H9 (cell line): ENCODE results near the gene EPM2A. TPM values are rescaled to one million over a fixed set of nuclear protein-coding genes. Genes with fewer than 3 reads are reported as not detected.

Source experiments
- DNase-seq: peaks from one replicate; pipeline ENCODE4 v3.0.0-alpha.2; 2017
- H2AFZ ChIP-seq: one replicate; pipeline ENCODE4 v1.6.1; 2013; ENCODE audit warnings: mild to moderate bottlenecking, low read length, control low read depth, moderate library complexity
- H2AK5ac ChIP-seq: 2 replicates; pipeline ENCODE4 v1.6.1; 2013; ENCODE audit warnings: low read length, control low read depth, mixed read lengths; ENCODE audit not compliant: insufficient read length
- H2BK120ac ChIP-seq: one replicate; pipeline ENCODE4 v1.6.1; 2013; ENCODE audit warnings: low read depth, mild to moderate bottlenecking, low read length, control low read depth, inconsistent platforms; ENCODE audit not compliant: poor library complexity, severe bottlenecking
- H2BK12ac ChIP-seq: 2 replicates; pipeline ENCODE4 v1.6.1; 2013; ENCODE audit warnings: low read length, control low read depth, mixed read lengths, low read depth; ENCODE audit not compliant: insufficient read length
- H2BK15ac ChIP-seq: 2 replicates; pipeline ENCODE4 v1.6.1; 2013; ENCODE audit warnings: low read depth, low read length, control low read depth
- H2BK20ac ChIP-seq: one replicate; pipeline ENCODE4 v1.6.1; 2013; ENCODE audit warnings: low read depth, mild to moderate bottlenecking, low read length, control low read depth, inconsistent platforms; ENCODE audit not compliant: poor library complexity, severe bottlenecking
- H2BK5ac ChIP-seq: 2 replicates; pipeline ENCODE4 v1.6.1; 2013; ENCODE audit warnings: low read length, control low read depth, mixed read lengths; ENCODE audit not compliant: insufficient read length
- H3K14ac ChIP-seq: 2 replicates; pipeline ENCODE4 v1.6.1; 2013; ENCODE audit warnings: low read length, control low read depth; ENCODE audit not compliant: insufficient read depth
- H3K18ac ChIP-seq: 2 replicates; pipeline ENCODE4 v1.6.1; 2013; ENCODE audit warnings: low read depth, mild to moderate bottlenecking, mixed read lengths, low read length, control low read depth; ENCODE audit not compliant: insufficient read length
- H3K23ac ChIP-seq: 2 replicates; pipeline ENCODE4 v1.6.1; 2013; ENCODE audit warnings: low read length, control low read depth, mixed read lengths, low read depth; ENCODE audit not compliant: insufficient read length
- H3K23me2 ChIP-seq: 2 replicates; pipeline ENCODE4 v1.6.1; 2013; ENCODE audit warnings: low read depth, mild to moderate bottlenecking, mixed read lengths, low read length, control low read depth; ENCODE audit not compliant: insufficient read length, poor library complexity, severe bottlenecking
- H3K27ac ChIP-seq: 2 replicates; pipeline ENCODE4 v1.5.1; 2013; ENCODE audit warnings: low read length, control low read depth, mixed read lengths, low read depth; ENCODE audit not compliant: insufficient read length
- H3K27me3 ChIP-seq: 2 replicates; pipeline ENCODE4 v1.6.1; 2013; ENCODE audit warnings: low read length, control low read depth, inconsistent platforms; ENCODE audit not compliant: insufficient read depth
- H3K4ac ChIP-seq: 2 replicates; pipeline ENCODE4 v1.6.1; 2013; ENCODE audit warnings: low read depth, mild to moderate bottlenecking, control low read depth, inconsistent platforms, low read length, moderate library complexity
- H3K4me1 ChIP-seq: 2 replicates; pipeline ENCODE4 v1.6.1; 2013; ENCODE audit warnings: low read length, control low read depth, inconsistent platforms; ENCODE audit not compliant: insufficient read depth
- H3K4me2 ChIP-seq: 2 replicates; pipeline ENCODE4 v1.6.1; 2013; ENCODE audit warnings: low read length, control low read depth, mixed read lengths; ENCODE audit not compliant: insufficient read length, insufficient read depth
- H3K56ac ChIP-seq: 2 replicates; pipeline ENCODE4 v1.6.1; 2013; ENCODE audit warnings: low read depth, mild to moderate bottlenecking, mixed read lengths, low read length, control low read depth; ENCODE audit not compliant: insufficient read length
- H3K79me1 ChIP-seq: 2 replicates; pipeline ENCODE4 v1.6.1; 2013; ENCODE audit warnings: low read depth, mild to moderate bottlenecking, moderate library complexity, low read length, control low read depth, inconsistent platforms; ENCODE audit not compliant: insufficient read depth, poor library complexity, severe bottlenecking
- H3K79me2 ChIP-seq: 2 replicates; pipeline ENCODE4 v1.6.1; 2013; ENCODE audit warnings: low read length, control low read depth, inconsistent platforms; ENCODE audit not compliant: insufficient read depth
- H3K9ac ChIP-seq: 2 replicates; pipeline ENCODE4 v1.6.1; 2013; ENCODE audit warnings: low read length, control low read depth, mixed read lengths; ENCODE audit not compliant: insufficient read length; ENCODE audit errors: extremely low read depth
- H3K9me3 ChIP-seq: one replicate; pipeline ENCODE4 v1.6.1; 2013; ENCODE audit warnings: low read depth, low read length, inconsistent platforms; ENCODE audit not compliant: control insufficient read depth
- H3T11ph ChIP-seq: one replicate; pipeline ENCODE4 v1.6.1; 2013; ENCODE audit warnings: mild to moderate bottlenecking, low read length, control low read depth, inconsistent platforms
- H4K20me1 ChIP-seq: one replicate; pipeline ENCODE4 v1.6.1; 2013; ENCODE audit not compliant: control insufficient read depth, insufficient read length, insufficient read depth
- H4K5ac ChIP-seq: 2 replicates; pipeline ENCODE4 v1.6.1; 2013; ENCODE audit warnings: low read depth, mild to moderate bottlenecking, mixed read lengths, low read length, control low read depth; ENCODE audit not compliant: insufficient read length
- H4K8ac ChIP-seq: replicated peaks from 2 replicates; pipeline ENCODE4 v1.6.1; 2013; ENCODE audit warnings: low read length, control low read depth, mixed read lengths, low read depth; ENCODE audit not compliant: insufficient read length
- H4K91ac ChIP-seq: 2 replicates; pipeline ENCODE4 v1.6.1; 2013; ENCODE audit warnings: low read depth, mild to moderate bottlenecking, moderate library complexity, mixed read lengths, low read length, control low read depth; ENCODE audit not compliant: insufficient read length
- H3K27ac Mint-ChIP-seq, 3 experiments: 2 replicates in 2 of 3; 3 replicates in 1 of 3; pipeline ENCODE4 v1.8.0; 2020 to 2021; ENCODE audit warnings: mixed read lengths in 3 of 3, mild to moderate bottlenecking in 1 of 3, moderate library complexity in 1 of 3
- H3K27me3 Mint-ChIP-seq: 2 replicates; pipeline ENCODE4 v1.8.0; 2021; ENCODE audit warnings: low read depth, mild to moderate bottlenecking, moderate library complexity, mixed read lengths
- H3K36me3 Mint-ChIP-seq, 3 experiments: 2 replicates in 2 of 3; 3 replicates in 1 of 3; pipeline ENCODE4 v1.8.0; 2020 to 2021; ENCODE audit warnings: low read depth in 3 of 3, mixed read lengths in 3 of 3; ENCODE audit not compliant: insufficient read depth in 1 of 3
- H3K4me1 Mint-ChIP-seq, 2 experiments: 2 replicates each; pipeline ENCODE4 v1.8.0; 2020; ENCODE audit warnings: mixed read lengths in 2 of 2
- H3K4me3 Mint-ChIP-seq, 2 experiments: 2 replicates in 1 of 2; 3 replicates in 1 of 2; pipeline ENCODE4 v1.8.0; 2020 to 2021; ENCODE audit warnings: mild to moderate bottlenecking in 2 of 2, mixed read lengths in 2 of 2, moderate library complexity in 1 of 2
- H3K9me3 Mint-ChIP-seq, 2 experiments: 2 replicates in 1 of 2; 3 replicates in 1 of 2; pipeline ENCODE4 v1.8.0; 2020; ENCODE audit warnings: mild to moderate bottlenecking in 2 of 2, mixed read lengths in 2 of 2, moderate library complexity in 1 of 2
- WGBS: extraction: QIAGEN DNeasy Blood & Tissue Kit; methylation state at CpG from one replicate; pipeline ENCODE4 v1.1.7; 2013; ENCODE audit warnings: missing lambda C conversion rate, low lambda C conversion rate, mixed read lengths; ENCODE audit not compliant: insufficient read length; ENCODE audit errors: extremely low coverage; 5-methylcytosine and 5-hydroxymethylcytosine counted together
- total RNA-seq: library from RNA; stranded (reverse); gene quantifications from 2 replicates; pipeline ENCODE4 v1.2.1, GENCODE V29; 2021
- TF ChIP-seq, protein P1 (sequence below): fragments of 200-600 bp; sonication (generic); conservative IDR thresholded peaks from 3 replicates; pipeline ENCODE4 v1.8.0; 2021; ENCODE audit warnings: antibody characterized with exemption, mild to moderate bottlenecking

EPM2A gene
- total RNA-seq, 1 experiment from 2014 or later, result 8.2 TPM

DNA sequence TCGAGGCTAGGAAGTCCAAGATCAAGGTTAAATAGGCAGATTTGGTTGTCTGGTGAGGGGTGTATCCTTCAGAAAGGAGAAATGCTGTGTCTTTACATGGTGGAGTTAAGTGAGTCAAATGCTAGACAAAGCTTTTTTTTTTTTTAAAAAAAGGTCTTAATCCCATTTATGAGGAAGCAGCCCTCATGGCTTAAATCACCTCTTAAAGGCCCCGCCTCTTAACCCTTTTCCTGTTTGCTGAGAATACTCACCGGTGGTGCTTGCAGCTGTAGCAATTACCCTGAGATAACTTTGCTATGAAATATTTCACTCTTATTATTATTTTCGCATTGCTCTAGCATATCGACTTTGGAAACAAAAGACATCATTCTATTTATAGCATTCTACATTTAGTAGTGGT is 48.5 kb upstream of the EPM2A start:
- Histone ChIP-seq H3K27ac (no peak overlapping the region), H2AK5ac (no peak overlapping the region), H3K23me2 (no peaks in the 10 kb centered on the region), H3K9me3 (no peaks in the 10 kb centered on the region), H3K56ac (no peak overlapping the region), H2BK15ac (no peak overlapping the region), H3K23ac (no peak overlapping the region), H2BK12ac (no peak overlapping the region), H2BK20ac (no peak overlapping the region), H3T11ph (no peak overlapping the region), H2BK5ac (no peak overlapping the region), H3K79me1 (no peaks in the 10 kb centered on the region), H2BK120ac (no peak overlapping the region), H4K5ac (no peak overlapping the region), H3K4me1 (no peaks in the 10 kb centered on the region), H3K4me2 (no peak overlapping the region), H3K27me3 (no peaks in the 10 kb centered on the region), H3K79me2 (no peaks in the 10 kb centered on the region), H4K20me1 (no peaks in the 10 kb centered on the region), H4K91ac (no peak overlapping the region), H3K9ac (no peak overlapping the region), H2AFZ (no peak overlapping the region), H3K18ac (no peak overlapping the region), H3K4ac (no peak overlapping the region), H3K14ac (no peak overlapping the region), H4K8ac (no peak overlapping the region)
- WGBS, result no CpG with 5 or more reads among the region's 5 CpGs
- Mint-ChIP-seq H3K4me3 (no peak overlapping the region), H3K4me1 (0 out of 4 replicates have a peak, but pooled peaks cover 0 to 3% of the 10 kb centered on the region in 2 experiments), H3K36me3 (peaks cover 8 to 18% (median 13%) of the 10 kb centered on the region in 3 experiments), H3K9me3 (peaks cover 5 to 13% of the 10 kb centered on the region in 2 experiments; a peak in 4 of 5 replicates), H3K27me3 (no peaks in the 10 kb centered on the region), H3K27ac (no peak overlapping the region)
- no peak for DNase-seq
- TF ChIP-seq, protein P1, sequence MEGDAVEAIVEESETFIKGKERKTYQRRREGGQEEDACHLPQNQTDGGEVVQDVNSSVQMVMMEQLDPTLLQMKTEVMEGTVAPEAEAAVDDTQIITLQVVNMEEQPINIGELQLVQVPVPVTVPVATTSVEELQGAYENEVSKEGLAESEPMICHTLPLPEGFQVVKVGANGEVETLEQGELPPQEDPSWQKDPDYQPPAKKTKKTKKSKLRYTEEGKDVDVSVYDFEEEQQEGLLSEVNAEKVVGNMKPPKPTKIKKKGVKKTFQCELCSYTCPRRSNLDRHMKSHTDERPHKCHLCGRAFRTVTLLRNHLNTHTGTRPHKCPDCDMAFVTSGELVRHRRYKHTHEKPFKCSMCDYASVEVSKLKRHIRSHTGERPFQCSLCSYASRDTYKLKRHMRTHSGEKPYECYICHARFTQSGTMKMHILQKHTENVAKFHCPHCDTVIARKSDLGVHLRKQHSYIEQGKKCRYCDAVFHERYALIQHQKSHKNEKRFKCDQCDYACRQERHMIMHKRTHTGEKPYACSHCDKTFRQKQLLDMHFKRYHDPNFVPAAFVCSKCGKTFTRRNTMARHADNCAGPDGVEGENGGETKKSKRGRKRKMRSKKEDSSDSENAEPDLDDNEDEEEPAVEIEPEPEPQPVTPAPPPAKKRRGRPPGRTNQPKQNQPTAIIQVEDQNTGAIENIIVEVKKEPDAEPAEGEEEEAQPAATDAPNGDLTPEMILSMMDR, result no peak
